NCI-H510A treated with DMSO at 0.1 percent for 48 hours (cell line): ENCODE measurements around the gene TENT5C.

Experiments used
- DNase-seq: peaks from one replicate; lab custom pipeline; 2025; lab: John Stamatoyannopoulos, UW

TENT5C gene

DNA sequence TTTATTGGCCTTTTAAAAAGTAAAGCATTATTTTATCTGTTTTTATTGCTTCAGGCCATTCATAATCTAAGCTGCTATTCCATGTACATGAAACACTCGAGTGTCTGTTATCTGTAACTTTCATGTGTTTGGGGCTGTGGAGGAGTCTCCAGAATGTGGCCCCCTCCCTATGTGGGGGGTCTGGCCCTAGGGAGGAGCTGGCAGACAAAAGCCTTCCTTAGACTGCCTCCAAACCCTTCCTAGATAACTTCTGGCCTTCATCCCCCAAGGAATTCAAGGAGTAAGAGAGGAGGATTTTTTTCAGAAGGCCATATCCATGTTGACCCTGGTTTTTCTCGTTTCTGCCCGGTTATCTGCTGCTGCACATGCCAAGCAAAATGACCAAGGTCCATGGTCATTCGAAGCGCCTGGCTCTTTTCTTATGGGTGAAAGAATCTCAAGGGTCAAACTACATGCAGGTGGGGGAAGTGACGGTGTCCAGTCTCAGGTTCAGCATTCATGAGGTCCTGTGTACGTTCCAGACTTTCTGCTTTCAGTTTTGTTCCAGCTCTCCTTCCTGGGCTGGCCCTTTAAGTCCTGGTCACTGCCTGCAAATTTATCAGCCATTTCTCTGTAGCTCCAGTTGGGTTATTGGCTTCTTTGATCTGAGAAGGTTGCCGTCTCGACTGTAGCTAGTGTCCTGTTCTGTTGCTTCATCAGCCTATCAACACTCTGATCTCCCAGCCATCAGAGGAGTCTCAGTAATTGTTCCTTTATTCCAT, 8.3 kb downstream of the TENT5C start:
- DNase-seq = no peak

- DNase-seq = peak; percentile 69
These were observed 9.6 kb downstream of the TENT5C start for GRCh38 chr1:117615474-117615873.

GRCh38 chr1:117616356-117616755, 10.5 kb downstream of the TENT5C start:
- DNase-seq = peak; percentile 46

DNA sequence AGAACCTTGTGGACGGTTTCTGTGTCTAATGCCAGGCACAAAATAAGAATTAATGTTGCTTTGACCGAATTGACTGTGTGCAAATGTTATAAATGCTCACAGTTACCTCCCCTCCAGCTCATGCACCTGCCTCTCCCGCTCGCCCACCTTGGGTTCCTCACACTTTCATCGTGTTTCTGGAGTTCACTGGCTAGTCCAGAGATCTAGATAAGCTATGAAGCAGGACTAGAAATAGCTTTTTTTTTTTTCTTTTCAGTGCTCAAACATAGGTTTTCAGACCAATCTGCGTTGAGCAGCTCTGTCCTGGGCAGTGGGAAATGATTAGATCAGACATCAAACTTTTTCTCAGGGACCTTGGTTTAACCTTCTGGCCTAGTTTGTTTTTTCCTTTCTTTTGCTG, 11.1 kb downstream of the TENT5C start:
- DNase-seq = no peak

DNA sequence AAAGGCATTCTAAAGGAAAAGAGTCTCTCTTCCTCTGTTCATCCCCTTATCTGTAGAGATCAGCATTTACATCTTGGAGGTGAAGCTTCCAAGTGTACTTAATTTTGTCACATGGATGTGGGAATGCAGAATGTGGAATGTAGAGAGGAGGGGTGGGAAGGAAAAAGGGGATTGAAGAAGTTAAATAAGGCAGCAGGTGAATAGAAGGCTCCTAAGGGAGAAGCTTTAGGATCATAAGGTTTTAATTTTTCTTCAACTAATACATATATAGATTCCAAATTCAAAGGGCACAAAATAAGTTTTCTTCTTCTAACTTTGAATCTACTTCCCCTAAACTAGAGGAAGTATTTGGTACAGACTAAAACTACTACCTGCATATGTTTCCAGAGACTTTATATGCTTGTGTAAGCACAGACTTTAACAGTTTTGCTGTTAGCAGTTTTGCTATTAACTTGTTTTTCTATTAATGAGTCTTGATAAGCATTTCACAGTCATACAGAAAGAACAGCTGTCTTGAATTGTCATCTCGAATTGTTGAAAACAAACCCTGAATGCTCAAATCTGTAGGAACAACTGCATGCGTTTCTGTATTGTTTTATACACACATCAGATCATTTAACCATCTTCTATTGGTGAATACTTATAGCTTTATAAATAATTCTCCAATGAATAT, 12.7 kb downstream of the TENT5C start:
- DNase-seq = no peak

GRCh38 chr1:117620440-117620839, 14.6 kb downstream of the TENT5C start:
- DNase-seq = no peak

GRCh38 chr1:117621316-117621715, 15.5 kb downstream of the TENT5C start:
- no peak for DNase-seq

DNA sequence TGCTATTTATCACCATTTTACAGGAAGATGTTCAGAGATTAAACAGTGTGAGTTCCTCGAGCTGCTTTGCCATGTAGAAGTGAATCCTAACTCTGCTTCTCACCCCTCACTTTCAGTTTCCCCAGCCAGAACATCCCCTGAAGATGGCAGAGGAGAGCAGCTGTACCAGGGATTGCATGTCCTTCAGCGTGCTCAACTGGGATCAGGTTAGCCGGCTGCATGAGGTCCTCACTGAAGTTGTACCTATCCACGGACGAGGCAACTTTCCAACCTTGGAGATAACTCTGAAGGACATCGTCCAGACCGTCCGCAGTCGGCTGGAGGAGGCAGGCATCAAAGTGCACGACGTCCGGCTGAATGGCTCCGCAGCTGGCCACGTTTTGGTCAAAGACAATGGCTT, 16.9 kb downstream of the TENT5C start:
- DNase-seq = no peak

GRCh38 chr1:117623141-117623540, 17.3 kb downstream of the TENT5C start:
- DNase-seq = no peak

DNA sequence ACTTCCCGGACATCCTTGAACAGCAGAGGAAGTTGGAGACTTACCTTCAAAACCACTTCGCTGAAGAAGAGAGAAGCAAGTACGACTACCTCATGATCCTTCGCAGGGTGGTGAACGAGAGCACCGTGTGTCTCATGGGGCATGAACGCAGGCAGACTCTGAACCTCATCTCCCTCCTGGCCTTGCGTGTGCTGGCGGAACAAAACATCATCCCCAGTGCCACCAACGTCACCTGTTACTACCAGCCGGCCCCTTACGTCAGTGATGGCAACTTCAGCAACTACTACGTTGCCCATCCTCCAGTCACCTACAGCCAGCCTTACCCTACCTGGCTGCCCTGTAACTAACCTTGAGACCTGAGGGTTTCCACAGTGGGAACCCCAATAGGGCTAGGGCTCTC, 17.9 kb downstream of the TENT5C start:
- DNase-seq = no peak

DNA sequence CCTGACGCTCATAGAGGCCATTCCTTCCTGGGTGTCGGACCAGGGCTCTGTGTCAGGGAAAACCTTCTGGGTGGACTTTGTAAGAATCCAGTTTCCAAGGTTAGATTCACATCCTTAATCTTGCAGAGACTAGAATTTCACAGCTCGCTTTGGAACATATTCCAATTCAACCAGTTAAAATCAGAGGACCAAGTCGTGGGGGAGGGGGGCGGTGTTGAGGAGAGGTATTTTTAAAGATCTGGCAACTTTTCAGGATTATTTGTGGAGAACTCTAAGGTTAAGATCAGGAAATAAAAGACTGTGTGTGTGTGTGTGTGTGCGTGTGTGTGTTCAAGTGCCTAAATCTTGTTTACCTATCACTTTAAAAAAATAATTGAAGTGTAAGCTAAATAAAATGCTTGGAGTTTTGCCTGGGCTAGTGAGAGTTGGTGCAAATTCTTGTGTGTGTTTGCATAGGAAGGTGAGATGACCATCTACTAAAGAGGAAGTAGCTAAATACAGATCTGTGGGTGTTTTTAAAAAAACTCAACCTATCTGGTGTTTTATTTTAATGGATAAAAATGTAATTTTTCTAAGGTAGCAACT, 21.8 kb downstream of the TENT5C start:
- DNase-seq = peak; percentile 42

DNA sequence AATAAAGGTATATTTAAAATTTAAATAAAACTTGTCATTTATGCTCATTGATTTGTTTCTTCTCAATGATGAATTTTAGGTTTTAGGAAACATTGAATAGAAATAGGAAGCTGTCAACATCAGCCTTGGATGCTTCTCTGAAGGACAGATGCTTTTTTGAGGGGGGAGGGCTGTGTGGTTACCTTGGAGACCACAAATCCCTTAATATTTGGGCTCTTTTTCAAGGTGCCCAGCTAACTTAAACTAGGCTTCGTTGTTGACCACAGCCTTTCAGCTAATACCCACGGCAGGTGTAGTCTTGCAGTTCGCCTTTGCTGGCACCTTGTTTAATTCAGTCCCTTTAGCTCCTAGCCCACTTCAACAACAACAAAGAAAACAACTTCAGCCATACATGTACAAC, 22.5 kb downstream of the TENT5C start:
- DNase-seq = no peak

GRCh38 chr1:117629625-117630422, 24.0 kb downstream of the TENT5C start:
- no peak for DNase-seq

DNA sequence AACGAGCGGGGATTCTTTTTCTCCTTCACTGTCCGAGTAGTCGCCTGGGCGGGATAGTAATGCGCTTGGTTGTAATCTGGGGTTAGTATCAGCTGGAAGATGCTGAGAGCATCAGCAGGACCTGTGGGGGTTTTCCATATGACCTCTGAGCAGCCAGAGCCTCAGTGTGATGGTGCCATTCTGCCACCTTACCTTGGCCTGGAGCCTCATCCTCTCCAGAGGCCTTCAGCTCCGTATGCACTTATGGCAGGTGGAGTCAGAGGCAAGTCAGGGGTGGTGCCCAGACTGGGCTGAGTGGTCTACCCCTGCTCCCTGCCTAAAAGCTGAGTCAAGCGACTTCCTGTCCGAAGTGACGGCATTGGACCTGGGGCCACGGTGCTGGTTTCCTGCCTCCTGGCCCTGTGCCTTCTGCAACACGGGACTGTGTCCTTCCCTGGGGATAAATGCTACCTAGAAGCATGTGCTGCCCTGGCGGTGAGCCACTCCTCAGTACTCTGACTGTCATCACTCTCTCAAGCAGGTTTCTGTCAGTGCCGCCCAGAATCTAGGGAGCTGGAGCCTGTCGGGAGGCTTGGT, 24.7 kb downstream of the TENT5C start:
- DNase-seq = no peak

DNA sequence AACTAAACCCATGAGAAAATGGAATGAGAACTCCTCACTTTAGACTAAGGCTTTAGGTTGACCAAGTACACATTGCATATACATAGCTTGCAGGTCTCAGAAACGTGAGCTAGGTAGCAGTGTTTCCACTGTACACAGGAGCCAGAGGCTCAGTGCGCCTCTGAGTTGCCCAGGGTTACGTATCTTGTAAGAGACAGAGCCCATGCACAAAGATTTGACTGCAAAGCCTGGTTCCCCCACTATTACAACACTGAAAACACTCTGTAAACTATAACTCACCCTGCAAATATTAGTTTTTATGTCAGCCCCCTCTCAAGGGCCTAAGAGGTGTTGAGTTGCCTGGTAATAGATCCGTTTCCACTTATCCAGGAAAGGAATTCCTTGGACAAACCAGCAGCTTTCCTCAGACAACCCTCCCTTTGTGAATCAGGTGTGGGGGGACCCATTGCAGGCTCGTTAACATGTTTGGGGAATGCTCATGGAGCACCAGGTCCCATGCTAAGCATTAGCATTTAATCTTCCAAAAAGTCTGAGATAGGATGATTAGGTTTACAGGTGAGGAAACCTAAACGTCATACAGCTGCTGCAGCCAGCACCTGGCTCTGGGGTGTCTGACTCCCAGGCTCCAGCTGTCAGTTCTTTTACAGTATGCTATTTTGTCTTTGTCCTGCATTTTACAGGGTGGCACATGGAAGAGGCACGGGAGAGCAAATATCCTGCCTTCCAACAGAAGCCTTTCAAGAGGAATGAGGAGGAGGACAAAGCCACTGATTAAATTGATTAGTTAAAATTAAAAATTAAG, 25.7 kb downstream of the TENT5C start:
- peak; percentile 75 for DNase-seq

GRCh38 chr1:117632269-117633067, 26.6 kb downstream of the TENT5C start:
- peak; percentile 61 for DNase-seq

DNA sequence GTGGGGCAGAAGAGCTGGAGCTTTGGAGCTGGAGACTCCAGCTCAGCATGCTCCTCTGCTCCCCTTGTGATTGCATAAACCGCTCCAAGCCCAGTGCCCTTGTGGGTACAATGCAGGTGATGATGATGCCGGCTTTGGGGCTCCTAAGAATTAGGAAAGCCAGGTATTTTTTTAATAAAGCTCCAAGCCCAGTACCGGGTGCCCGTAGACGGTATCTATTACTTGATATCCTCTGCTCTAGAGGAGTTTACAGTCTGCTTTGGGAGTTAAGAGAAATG, 27.2 kb downstream of the TENT5C start:
- DNase-seq = no peak

DNA sequence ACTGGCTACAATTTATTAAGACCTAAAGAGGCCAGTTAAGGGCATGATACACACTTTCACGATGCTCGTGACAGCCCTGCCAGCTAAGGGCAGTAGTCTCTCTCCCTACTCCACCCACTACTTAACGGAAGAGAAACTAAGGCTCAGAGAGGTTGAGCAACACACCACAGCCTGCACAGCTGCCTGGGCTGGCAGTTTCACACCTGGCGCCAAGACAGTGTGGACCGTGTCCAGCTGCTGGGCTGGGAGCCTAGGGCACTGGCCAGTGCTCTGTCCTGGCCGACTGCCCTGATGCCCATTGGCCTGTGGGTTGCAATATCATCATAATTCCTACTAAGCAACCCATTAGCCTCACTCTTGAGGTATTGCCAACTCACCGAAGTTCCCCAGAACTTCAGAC, 27.6 kb downstream of the TENT5C start:
- DNase-seq = no peak

DNA sequence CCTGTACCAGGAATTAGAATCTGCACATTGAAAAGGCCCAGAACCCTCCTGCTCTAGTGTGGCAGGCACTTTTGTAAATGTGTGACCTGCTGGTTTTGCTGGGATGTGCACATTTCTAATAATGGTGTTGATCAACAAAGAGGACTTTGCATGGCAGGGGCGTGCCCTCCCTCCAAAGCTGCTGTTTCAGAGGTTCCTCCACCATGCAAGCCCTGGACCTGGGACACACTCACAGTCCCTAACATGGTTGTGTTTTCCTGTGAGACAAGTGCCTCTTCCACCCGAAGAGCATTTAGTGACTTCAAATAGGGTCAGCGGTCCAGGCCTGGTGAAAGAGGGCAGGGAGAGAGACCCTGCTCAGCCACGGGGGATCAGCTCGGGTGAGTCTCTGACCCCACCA, 28.1 kb downstream of the TENT5C start:
- DNase-seq = no peak

- DNase-seq = no peak
These were observed 28.8 kb downstream of the TENT5C start for GRCh38 chr1:117634631-117635030.

DNA sequence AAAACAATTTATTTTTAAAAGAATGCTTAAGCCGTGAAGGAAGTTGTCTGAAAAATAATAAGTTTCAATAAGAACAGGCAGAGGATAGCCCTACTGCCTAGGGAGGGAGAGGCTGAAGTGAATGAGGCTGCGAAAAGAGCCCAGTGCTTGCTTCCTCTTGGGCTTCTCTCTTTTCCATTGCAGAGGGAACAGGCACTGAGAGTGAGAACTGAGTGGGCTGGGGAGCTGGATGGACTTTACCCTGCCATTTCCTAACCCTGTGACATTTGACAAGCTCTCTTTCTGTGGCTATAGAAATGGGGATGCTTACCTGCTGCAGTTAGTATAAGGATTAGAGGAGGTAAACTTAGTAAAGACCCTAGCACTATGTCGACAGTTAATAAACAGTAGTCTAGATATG, 30.0 kb downstream of the TENT5C start:
- no peak for DNase-seq
